ENCODE data around the gene ATF6. TPM values are rescaled to one million over a fixed set of nuclear protein-coding genes. Genes with fewer than 3 reads are reported as not detected.

The ATF6 gene
- total RNA-seq, 1 donor from 2014 or later: 23.9 TPM

GRCh38 chr1:161864577-161864976 lies 98.5 kb downstream of the ATF6 start:
- no peak overlapping the region for H3K4me3 Mint-ChIP-seq
- H3K4me1 Mint-ChIP-seq (ENCODE audit: low read depth): no peaks in the 10 kb centered on the region
- no peak overlapping the region for H3K27ac Mint-ChIP-seq
- no peaks in the 10 kb centered on the region for H3K9me3 Mint-ChIP-seq
- H3K36me3 Mint-ChIP-seq (ENCODE audit: low read depth): peaks cover 18% of the 10 kb centered on the region
- intact Hi-C loops (cut with micrococcal nuclease): no loop called here
- no peak for DNase-seq (ENCODE audit: low spot score)
- no peaks in the 10 kb centered on the region for H3K27me3 Mint-ChIP-seq (ENCODE audit: insufficient read depth)

DNA sequence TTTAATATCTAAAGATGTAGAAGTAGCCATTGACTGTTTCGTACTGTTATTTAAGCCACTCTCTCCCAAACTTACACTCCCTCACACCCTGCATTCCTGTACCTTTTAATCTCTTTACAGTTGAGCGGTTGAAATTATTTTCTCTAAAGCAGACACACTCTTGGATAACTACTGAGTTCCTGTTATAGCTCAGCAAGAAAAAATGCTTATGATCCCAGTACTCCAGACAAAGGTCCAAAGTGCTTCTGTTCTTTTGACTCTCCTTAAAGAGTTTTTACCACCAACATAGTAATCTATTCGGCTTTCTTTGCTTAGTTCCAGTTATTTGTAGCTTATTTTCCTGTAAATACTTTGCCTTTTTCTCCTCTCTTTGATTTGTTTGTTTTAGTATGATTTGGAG lies 100.1 kb downstream of the ATF6 start:
- H3K27ac Mint-ChIP-seq: no peak overlapping the region
- intact Hi-C loops (cut with micrococcal nuclease): no loop called here
- H3K27me3 Mint-ChIP-seq (ENCODE audit: insufficient read depth): no peaks in the 10 kb centered on the region
- H3K9me3 Mint-ChIP-seq: no peaks in the 10 kb centered on the region
- no peaks in the 10 kb centered on the region for H3K4me1 Mint-ChIP-seq (ENCODE audit: low read depth)
- no peak for DNase-seq (ENCODE audit: low spot score)
- H3K4me3 Mint-ChIP-seq: no peak overlapping the region
- peaks cover 15% of the 10 kb centered on the region for H3K36me3 Mint-ChIP-seq (ENCODE audit: low read depth)

DNA sequence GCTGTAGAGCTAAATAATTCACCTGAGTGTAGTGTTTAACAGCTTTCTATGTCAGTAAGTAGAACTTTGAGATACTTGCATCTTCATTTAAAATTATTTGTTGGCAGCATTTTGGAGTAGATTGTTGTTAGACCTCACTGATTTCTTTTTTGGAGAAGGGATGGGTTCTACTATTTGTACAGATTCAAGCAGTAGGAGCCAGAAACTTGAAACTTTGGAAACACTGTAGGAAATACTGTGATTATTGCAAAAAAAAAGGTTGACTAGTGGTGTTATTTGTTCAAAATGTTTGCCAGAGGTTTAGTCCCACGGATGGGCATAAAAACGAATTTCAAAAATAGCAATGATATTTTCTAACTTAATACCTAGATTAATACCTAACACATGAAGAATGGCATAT lies 102.7 kb downstream of the ATF6 start:
- Mint-ChIP-seq H3K4me3 (no peak overlapping the region), H3K36me3 (ENCODE audit: low read depth) (peaks cover 19% of the 10 kb centered on the region), H3K4me1 (ENCODE audit: low read depth) (no peaks in the 10 kb centered on the region), H3K27me3 (ENCODE audit: insufficient read depth) (no peaks in the 10 kb centered on the region), H3K27ac (no peak overlapping the region), H3K9me3 (no peaks in the 10 kb centered on the region)
- intact Hi-C loops (cut with micrococcal nuclease): no loop called here
- DNase-seq (ENCODE audit: low spot score): no peak

DNA sequence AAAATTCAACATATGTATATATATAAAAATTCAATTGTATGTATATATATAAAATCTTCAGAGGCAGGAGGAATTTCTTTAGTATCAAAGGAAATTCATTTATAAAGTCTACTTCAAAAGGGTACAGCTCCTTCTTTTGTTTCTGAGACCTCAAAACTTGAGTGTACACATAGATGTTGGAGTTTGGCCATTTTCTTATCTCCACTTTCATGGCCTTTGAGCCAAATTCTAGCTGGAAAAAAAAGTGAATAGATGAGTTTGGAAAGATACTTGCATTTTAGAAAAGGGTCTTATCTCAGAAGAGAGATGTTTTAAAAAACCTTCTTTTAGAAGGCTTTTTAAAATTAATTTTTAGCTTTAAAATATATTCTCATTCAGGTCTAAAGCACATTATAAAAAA lies 103.2 kb downstream of the ATF6 start:
- no peaks in the 10 kb centered on the region for H3K27me3 Mint-ChIP-seq (ENCODE audit: insufficient read depth)
- DNase-seq (ENCODE audit: low spot score): no peak
- intact Hi-C loops (cut with micrococcal nuclease): no loop called here
- no peaks in the 10 kb centered on the region for H3K9me3 Mint-ChIP-seq
- no peak overlapping the region for H3K27ac Mint-ChIP-seq
- no peaks in the 10 kb centered on the region for H3K4me1 Mint-ChIP-seq (ENCODE audit: low read depth)
- no peak overlapping the region for H3K4me3 Mint-ChIP-seq
- H3K36me3 Mint-ChIP-seq (ENCODE audit: low read depth): peaks cover 17% of the 10 kb centered on the region

GRCh38 chr1:161872506-161872905 lies 106.4 kb downstream of the ATF6 start:
- Mint-ChIP-seq H3K36me3 (ENCODE audit: low read depth) (peaks cover 16% of the 10 kb centered on the region), H3K27ac (no peak overlapping the region), H3K27me3 (ENCODE audit: insufficient read depth) (no peaks in the 10 kb centered on the region), H3K4me1 (ENCODE audit: low read depth) (no peaks in the 10 kb centered on the region), H3K4me3 (no peak overlapping the region), H3K9me3 (no peaks in the 10 kb centered on the region)
- DNase-seq (ENCODE audit: low spot score): no peak
- intact Hi-C loops (cut with micrococcal nuclease): no loop called here

- intact Hi-C loops (cut with micrococcal nuclease): no loop called here
- no peak overlapping the region for H3K27ac Mint-ChIP-seq
- no peaks in the 10 kb centered on the region for H3K4me1 Mint-ChIP-seq (ENCODE audit: low read depth)
- H3K36me3 Mint-ChIP-seq (ENCODE audit: low read depth): no peaks in the 10 kb centered on the region
- no peak overlapping the region for H3K4me3 Mint-ChIP-seq
- H3K27me3 Mint-ChIP-seq (ENCODE audit: insufficient read depth): no peaks in the 10 kb centered on the region
- no peaks in the 10 kb centered on the region for H3K9me3 Mint-ChIP-seq
- no peak for DNase-seq (ENCODE audit: low spot score)
Observed at GRCh38 chr1:161879261-161879660, 113.1 kb downstream of the ATF6 start.

- Mint-ChIP-seq H3K27ac (no peak overlapping the region), H3K4me1 (ENCODE audit: low read depth) (peaks cover 3% of the 10 kb centered on the region), H3K4me3 (no peak overlapping the region), H3K9me3 (no peaks in the 10 kb centered on the region), H3K36me3 (ENCODE audit: low read depth) (peaks cover 11% of the 10 kb centered on the region), H3K27me3 (ENCODE audit: insufficient read depth) (no peaks in the 10 kb centered on the region)
- intact Hi-C loops (cut with micrococcal nuclease): no loop called here
- no peak for DNase-seq (ENCODE audit: low spot score)
Observed at GRCh38 chr1:161884475-161884874, 118.4 kb downstream of the ATF6 start.

DNA sequence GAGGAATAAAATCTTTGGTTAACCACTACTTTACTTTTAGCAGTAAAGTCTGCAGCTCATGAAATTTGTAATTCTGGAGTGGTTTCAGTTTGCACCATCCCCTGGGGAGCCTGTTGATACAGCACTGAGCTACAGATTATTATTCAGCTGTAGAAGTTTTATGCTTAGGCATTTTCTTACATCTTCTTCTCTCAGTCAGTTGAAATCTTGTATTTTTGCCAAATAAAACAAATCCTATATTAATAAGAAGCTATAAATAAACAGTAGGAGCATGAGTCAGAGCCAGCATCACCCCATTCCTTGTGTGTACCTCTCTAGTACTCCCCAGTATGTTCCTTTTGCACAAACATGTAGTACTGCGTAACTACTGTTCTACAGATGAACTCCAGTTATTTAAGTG lies 118.9 kb downstream of the ATF6 start:
- H3K9me3 Mint-ChIP-seq: no peaks in the 10 kb centered on the region
- intact Hi-C loops (cut with micrococcal nuclease): no loop called here
- H3K36me3 Mint-ChIP-seq (ENCODE audit: low read depth): peaks cover 14% of the 10 kb centered on the region
- no peak overlapping the region for H3K4me3 Mint-ChIP-seq
- H3K27me3 Mint-ChIP-seq (ENCODE audit: insufficient read depth): no peaks in the 10 kb centered on the region
- H3K27ac Mint-ChIP-seq: no peak overlapping the region
- DNase-seq (ENCODE audit: low spot score): no peak
- H3K4me1 Mint-ChIP-seq (ENCODE audit: low read depth): peaks cover 6% of the 10 kb centered on the region

GRCh38 chr1:161885759-161886158 lies 119.6 kb downstream of the ATF6 start:
- H3K36me3 Mint-ChIP-seq (ENCODE audit: low read depth): peaks cover 18% of the 10 kb centered on the region
- no peak for DNase-seq (ENCODE audit: low spot score)
- H3K9me3 Mint-ChIP-seq: no peaks in the 10 kb centered on the region
- no peaks in the 10 kb centered on the region for H3K27me3 Mint-ChIP-seq (ENCODE audit: insufficient read depth)
- intact Hi-C loops (cut with micrococcal nuclease): no loop called here
- peaks cover 8% of the 10 kb centered on the region for H3K4me1 Mint-ChIP-seq (ENCODE audit: low read depth)
- H3K27ac Mint-ChIP-seq: no peak overlapping the region
- no peak overlapping the region for H3K4me3 Mint-ChIP-seq

- Mint-ChIP-seq H3K4me1 (ENCODE audit: low read depth) (peaks cover 8% of the 10 kb centered on the region), H3K27ac (no peak overlapping the region), H3K36me3 (ENCODE audit: low read depth) (peaks cover 25% of the 10 kb centered on the region), H3K27me3 (ENCODE audit: insufficient read depth) (no peaks in the 10 kb centered on the region), H3K4me3 (no peak overlapping the region), H3K9me3 (no peaks in the 10 kb centered on the region)
- DNase-seq (ENCODE audit: low spot score): no peak
- intact Hi-C loops (cut with micrococcal nuclease): no loop called here
Observed at GRCh38 chr1:161886589-161886988, 120.5 kb downstream of the ATF6 start.

DNA sequence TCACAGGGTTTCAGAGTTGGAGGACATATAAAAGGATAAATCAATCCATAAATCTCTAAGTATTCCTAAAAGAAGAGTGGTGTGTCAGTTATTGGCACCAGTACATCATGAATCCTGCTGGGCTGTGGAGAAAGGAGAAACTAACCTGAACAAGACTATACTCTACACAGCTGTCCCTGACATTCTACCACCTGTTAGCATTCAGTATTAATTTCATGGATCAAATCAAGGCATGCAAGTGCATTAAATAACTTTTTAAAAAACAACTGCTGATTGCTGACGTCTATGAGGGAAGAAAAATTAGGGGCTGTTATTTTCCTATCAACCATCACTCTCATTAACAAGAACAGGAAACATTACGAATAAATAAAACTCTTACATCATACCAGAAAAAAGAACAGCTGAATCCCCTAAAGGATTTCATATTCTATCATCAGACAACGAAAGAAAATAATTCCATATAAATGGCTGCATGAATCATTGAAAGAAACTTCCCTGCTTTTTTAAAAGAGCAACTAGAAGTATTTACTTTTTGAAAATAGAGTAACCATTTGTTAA lies 121.7 kb downstream of the ATF6 start:
- no peaks in the 10 kb centered on the region for H3K9me3 Mint-ChIP-seq
- DNase-seq (ENCODE audit: low spot score): no peak
- no peaks in the 10 kb centered on the region for H3K27me3 Mint-ChIP-seq (ENCODE audit: insufficient read depth)
- H3K27ac Mint-ChIP-seq: no peak overlapping the region
- peaks cover 26% of the 10 kb centered on the region for H3K36me3 Mint-ChIP-seq (ENCODE audit: low read depth)
- intact Hi-C loops (cut with micrococcal nuclease): no loop called here
- peaks cover 8% of the 10 kb centered on the region for H3K4me1 Mint-ChIP-seq (ENCODE audit: low read depth)
- H3K4me3 Mint-ChIP-seq: no peak overlapping the region

DNA sequence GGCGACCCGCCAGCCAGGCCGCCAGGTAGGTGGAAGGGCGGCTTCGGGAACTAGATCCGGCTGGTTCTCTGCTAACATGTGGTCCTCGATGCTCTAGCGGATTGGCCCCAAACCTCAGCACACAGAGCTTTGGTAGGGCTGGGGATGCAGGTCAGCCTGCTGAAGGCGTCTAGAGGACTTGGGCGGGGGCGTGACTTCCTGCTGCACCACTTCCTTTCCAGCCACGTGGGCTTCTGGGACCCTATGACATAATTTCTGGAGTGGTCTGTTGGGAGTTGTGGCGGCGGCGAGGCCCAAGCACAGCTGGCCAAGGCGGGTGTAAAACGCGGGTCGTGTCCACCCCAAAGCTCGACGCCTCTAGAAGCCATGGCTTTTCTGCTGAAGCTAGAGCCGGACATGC lies 124.5 kb downstream of the ATF6 start:
- H3K4me3 Mint-ChIP-seq: no peak overlapping the region
- H3K27me3 Mint-ChIP-seq (ENCODE audit: insufficient read depth): no peaks in the 10 kb centered on the region
- H3K36me3 Mint-ChIP-seq (ENCODE audit: low read depth): peaks cover 26% of the 10 kb centered on the region
- peaks cover 8% of the 10 kb centered on the region for H3K4me1 Mint-ChIP-seq (ENCODE audit: low read depth)
- intact Hi-C loops (cut with micrococcal nuclease): no loop called here
- DNase-seq (ENCODE audit: low spot score): no peak
- no peak overlapping the region for H3K27ac Mint-ChIP-seq
- H3K9me3 Mint-ChIP-seq: no peaks in the 10 kb centered on the region

DNA sequence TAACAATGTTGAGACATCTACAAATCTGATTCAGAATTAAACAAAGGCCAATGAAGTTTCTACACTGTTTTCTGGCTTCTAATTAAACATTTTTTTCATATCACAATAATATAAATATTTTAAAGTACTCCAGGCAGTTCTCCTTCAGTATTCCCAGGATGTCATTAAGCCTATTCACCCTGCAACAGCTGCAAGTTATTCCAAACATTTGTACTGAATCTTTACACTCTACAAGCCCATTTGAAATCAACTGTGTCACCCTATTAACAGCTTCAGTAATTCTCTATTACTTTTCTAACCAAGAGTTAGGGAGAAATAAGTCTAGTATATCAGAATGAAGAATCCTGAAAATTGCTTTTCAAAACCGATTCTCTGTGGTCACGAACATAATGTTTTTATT lies 133.0 kb downstream of the ATF6 start:
- no peaks in the 10 kb centered on the region for H3K4me1 Mint-ChIP-seq (ENCODE audit: low read depth)
- H3K27ac Mint-ChIP-seq: no peak overlapping the region
- H3K27me3 Mint-ChIP-seq (ENCODE audit: insufficient read depth): no peaks in the 10 kb centered on the region
- H3K36me3 Mint-ChIP-seq (ENCODE audit: low read depth): no peaks in the 10 kb centered on the region
- no peak overlapping the region for H3K4me3 Mint-ChIP-seq
- H3K9me3 Mint-ChIP-seq: no peaks in the 10 kb centered on the region
- no peak for DNase-seq (ENCODE audit: low spot score)
- intact Hi-C loops (cut with micrococcal nuclease): no loop called here

DNA sequence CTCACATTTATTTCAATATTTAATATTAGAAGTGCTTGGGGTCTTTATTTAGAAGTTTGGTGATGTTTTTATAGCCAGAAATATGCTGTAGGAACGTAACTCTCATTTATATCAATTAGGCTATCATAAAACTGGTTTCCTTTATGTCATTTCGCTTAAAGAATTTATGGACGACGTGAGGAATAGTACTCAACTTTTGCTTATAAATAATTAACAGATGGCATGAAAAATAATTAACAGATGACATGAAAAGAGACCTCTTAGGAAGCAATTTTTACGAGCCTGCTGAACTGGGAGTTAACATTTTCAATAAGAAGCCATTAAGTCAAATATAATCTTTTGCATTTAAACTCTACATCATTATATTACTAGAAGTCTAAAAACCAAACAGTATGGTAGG lies 134.0 kb downstream of the ATF6 start:
- Mint-ChIP-seq H3K9me3 (no peaks in the 10 kb centered on the region), H3K27me3 (ENCODE audit: insufficient read depth) (no peaks in the 10 kb centered on the region), H3K36me3 (ENCODE audit: low read depth) (no peaks in the 10 kb centered on the region), H3K4me1 (ENCODE audit: low read depth) (no peaks in the 10 kb centered on the region), H3K4me3 (no peak overlapping the region), H3K27ac (no peak overlapping the region)
- intact Hi-C loops (cut with micrococcal nuclease): no loop called here
- no peak for DNase-seq (ENCODE audit: low spot score)

Data from activated T-helper 1 cell treated with anti-CD3 and anti-CD28 coated beads, Interleukin-12 subunit alpha, Interleukin-12 subunit beta, Interleukin-2, Interleukin-4 antibody, amounts not matched to agents 30 ng/mL and 10 ng/mL and 1 ng/mL, durations not matched to agents 14 hours and 24 hours and 36 hours (primary cell).